SU-DHL-6 (cell line): ENCODE data around the gene NAT14.

Source experiments
- H2AFZ ChIP-seq: fragments of 200-600 bp; sonication (generic); 2 replicates; pipeline ENCODE4 v1.6.1; 2014; ENCODE audit warnings: low read depth, mild to moderate bottlenecking, moderate library complexity, mixed read lengths, antibody characterized with exemption, low read length; ENCODE audit not compliant: severe bottlenecking
- H3F3A ChIP-seq: fragments of 200-600 bp; shearing (Covaris generic); 2 replicates; pipeline ENCODE4 v1.6.0; 2016; ENCODE audit warnings: antibody characterized with exemption, mild to moderate bottlenecking; ENCODE audit not compliant: insufficient read depth
- H3K27ac ChIP-seq: fragments of 200-600 bp; sonication (generic); 2 replicates; pipeline ENCODE4 v1.5.1; 2016; ENCODE audit warnings: low read depth, mild to moderate bottlenecking, low read length, moderate library complexity, mixed read lengths
- H3K27me3 ChIP-seq: fragments of 200-600 bp; sonication (generic), shearing (Covaris generic); 2 replicates; pipeline ENCODE4 v1.6.0; 2014; ENCODE audit warnings: mild to moderate bottlenecking, low read length
- H3K36me3 ChIP-seq: fragments of 200-600 bp; sonication (generic); 2 replicates; pipeline ENCODE4 v1.6.1; 2014; ENCODE audit warnings: mild to moderate bottlenecking, low read length, mixed read lengths
- H3K4me2 ChIP-seq: fragments of 300-600, 200-600 bp; shearing (Covaris generic), sonication (generic); 2 replicates; pipeline ENCODE4 v1.6.0; 2014; ENCODE audit warnings: low read length, low read depth, mild to moderate bottlenecking; ENCODE audit not compliant: poor library complexity, severe bottlenecking
- H3K4me3 ChIP-seq: fragments of 200-600 bp; sonication (generic); 2 replicates; pipeline ENCODE4 v1.5.1; 2014; ENCODE audit warnings: antibody characterized with exemption, low read length, mild to moderate bottlenecking, mixed read lengths; ENCODE audit not compliant: insufficient read depth, poor library complexity, severe bottlenecking
- H3K79me2 ChIP-seq: fragments of 200-600 bp; sonication (generic); 2 replicates; pipeline ENCODE4 v1.6.1; 2014; ENCODE audit warnings: mild to moderate bottlenecking, low read length, moderate library complexity; ENCODE audit not compliant: insufficient read depth
- H3K9ac ChIP-seq: fragments of 200-600 bp; sonication (generic); 2 replicates; pipeline ENCODE4 v1.7.0; 2014; ENCODE audit warnings: mild to moderate bottlenecking, low read length
- H3K9me2 ChIP-seq: fragments of 200-600 bp; sonication (generic); replicated peaks from 2 replicates; pipeline ENCODE4 v1.6.1; 2014; ENCODE audit warnings: low read length; ENCODE audit not compliant: insufficient read depth
- H3K9me3 ChIP-seq: fragments of 200-600 bp; sonication (generic); 2 replicates; pipeline ENCODE4 v1.6.1; 2014; ENCODE audit warnings: low read length, mixed read lengths; ENCODE audit not compliant: insufficient read depth
- H4K20me1 ChIP-seq: fragments of 200-600 bp; sonication (generic); 2 replicates; pipeline ENCODE4 v1.6.1; 2014; ENCODE audit warnings: low read depth, mild to moderate bottlenecking, antibody characterized with exemption, low read length, moderate library complexity, mixed read lengths
- EZH2phosphoT487 ChIP-seq: fragments of 200-600 bp; sonication (generic), shearing (Covaris generic); conservative IDR thresholded peaks from 2 replicates; pipeline ENCODE4 v1.6.1; 2018; ENCODE audit warnings: mild to moderate bottlenecking, antibody characterized with exemption, low read length, moderate library complexity, mixed read lengths
- TF ChIP-seq, protein P1 (sequence below): fragments of 200-600 bp; sonication (generic); IDR thresholded peaks from one replicate; pipeline ENCODE4 v1.5.1; 2017; ENCODE audit warnings: antibody characterized with exemption, mild to moderate bottlenecking, low read length, moderate library complexity; ENCODE audit not compliant: insufficient read depth, poor library complexity, severe bottlenecking

Gene NAT14

DNA sequence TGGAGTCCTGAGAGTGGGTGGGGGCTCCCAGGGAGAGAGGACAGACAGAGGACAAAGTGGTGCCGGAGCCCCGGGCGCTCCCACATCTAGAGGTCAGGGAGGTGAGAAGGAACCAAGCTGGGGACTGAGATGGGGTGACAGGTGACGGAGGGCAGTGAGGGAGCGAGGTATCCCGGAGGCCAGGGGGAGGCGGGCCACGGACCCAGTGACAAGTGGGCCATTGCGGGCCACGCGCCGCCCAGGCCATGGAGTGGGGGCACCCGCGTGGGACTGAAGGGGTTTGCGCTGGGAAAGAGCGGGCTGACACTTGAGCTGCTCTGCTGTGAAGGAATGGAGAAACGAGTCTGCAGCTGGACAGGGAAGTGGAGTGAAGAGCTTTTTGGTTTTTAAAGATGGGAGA lies 5.9 kb upstream of the NAT14 start:
- H3K27me3 ChIP-seq: no peaks in the 10 kb centered on the region
- TF ChIP-seq, protein P1, sequence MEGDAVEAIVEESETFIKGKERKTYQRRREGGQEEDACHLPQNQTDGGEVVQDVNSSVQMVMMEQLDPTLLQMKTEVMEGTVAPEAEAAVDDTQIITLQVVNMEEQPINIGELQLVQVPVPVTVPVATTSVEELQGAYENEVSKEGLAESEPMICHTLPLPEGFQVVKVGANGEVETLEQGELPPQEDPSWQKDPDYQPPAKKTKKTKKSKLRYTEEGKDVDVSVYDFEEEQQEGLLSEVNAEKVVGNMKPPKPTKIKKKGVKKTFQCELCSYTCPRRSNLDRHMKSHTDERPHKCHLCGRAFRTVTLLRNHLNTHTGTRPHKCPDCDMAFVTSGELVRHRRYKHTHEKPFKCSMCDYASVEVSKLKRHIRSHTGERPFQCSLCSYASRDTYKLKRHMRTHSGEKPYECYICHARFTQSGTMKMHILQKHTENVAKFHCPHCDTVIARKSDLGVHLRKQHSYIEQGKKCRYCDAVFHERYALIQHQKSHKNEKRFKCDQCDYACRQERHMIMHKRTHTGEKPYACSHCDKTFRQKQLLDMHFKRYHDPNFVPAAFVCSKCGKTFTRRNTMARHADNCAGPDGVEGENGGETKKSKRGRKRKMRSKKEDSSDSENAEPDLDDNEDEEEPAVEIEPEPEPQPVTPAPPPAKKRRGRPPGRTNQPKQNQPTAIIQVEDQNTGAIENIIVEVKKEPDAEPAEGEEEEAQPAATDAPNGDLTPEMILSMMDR: no peak
- TF ChIP-seq EZH2phosphoT487: no peak

DNA sequence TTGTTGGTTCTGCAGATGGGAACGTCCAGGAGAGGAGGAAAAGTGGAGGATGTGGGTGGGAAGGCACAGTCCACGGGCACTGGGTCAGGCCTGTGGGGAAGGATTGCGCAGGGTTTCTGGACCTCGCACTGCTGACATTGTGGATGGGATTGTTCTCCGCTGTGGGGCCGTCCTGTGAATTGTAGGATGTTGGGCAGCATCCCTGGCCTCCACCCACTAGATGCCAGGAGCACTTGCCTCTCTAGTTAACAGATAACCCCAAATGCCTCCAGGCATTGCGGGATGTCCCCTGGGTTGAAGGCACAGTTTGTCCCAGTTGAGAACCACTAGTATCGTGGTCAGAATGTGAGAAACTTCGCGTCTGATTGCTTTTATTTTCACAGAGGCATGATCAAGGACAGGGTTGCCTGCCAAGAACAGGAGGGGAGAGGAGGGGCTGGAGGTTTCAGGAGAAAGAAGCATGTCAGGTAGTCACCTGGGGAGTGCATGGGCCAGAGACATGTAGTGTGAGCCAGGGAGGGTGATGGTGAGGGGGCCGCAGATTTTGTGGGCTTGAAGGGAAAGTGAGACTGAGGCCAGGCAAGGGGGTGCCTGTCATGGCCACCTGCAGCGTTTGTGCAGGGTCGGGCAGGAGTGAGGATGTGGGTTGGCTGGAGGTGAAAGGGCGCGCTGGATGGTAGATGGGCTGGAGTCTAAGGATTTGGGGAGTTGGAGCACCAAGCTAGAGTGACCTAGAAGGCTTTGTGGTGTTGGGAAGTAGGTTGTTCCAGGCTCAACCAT lies 5.3 kb upstream of the NAT14 start:
- Histone ChIP-seq H3K4me2 (no peak overlapping the region), H3K4me3 (no peak overlapping the region), H3K79me2 (peaks cover 14% of the 10 kb centered on the region; the same call in 1 of the 2 replicates), H3F3A (no peaks in the 10 kb centered on the region), H3K27ac (no peak overlapping the region), H3K36me3 (no peaks in the 10 kb centered on the region), H2AFZ (no peak overlapping the region), H4K20me1 (no peaks in the 10 kb centered on the region), H3K9ac (no peak overlapping the region), H3K9me3 (no peaks in the 10 kb centered on the region), H3K9me2 (no peaks in the 10 kb centered on the region), H3K27me3 (no peaks in the 10 kb centered on the region)
- TF ChIP-seq EZH2phosphoT487: no peak
- TF ChIP-seq, protein P1: no peak

More for the DNA sequence above, 5.9 kb upstream of the NAT14 start:
- no peaks in the 10 kb centered on the region for H3K9me3 ChIP-seq
- H3K79me2 ChIP-seq: peaks cover 14% of the 10 kb centered on the region; the same call in 1 of the 2 replicates
- no peak overlapping the region for H3K9ac ChIP-seq
- H4K20me1 ChIP-seq: no peaks in the 10 kb centered on the region
- no peaks in the 10 kb centered on the region for H3K9me2 ChIP-seq
- H3K4me2 ChIP-seq: no peak overlapping the region
- H3F3A ChIP-seq: no peaks in the 10 kb centered on the region
- H3K4me3 ChIP-seq: no peak overlapping the region
- H3K36me3 ChIP-seq: no peaks in the 10 kb centered on the region
- no peak overlapping the region for H3K27ac ChIP-seq
- H2AFZ ChIP-seq: no peak overlapping the region

DNA sequence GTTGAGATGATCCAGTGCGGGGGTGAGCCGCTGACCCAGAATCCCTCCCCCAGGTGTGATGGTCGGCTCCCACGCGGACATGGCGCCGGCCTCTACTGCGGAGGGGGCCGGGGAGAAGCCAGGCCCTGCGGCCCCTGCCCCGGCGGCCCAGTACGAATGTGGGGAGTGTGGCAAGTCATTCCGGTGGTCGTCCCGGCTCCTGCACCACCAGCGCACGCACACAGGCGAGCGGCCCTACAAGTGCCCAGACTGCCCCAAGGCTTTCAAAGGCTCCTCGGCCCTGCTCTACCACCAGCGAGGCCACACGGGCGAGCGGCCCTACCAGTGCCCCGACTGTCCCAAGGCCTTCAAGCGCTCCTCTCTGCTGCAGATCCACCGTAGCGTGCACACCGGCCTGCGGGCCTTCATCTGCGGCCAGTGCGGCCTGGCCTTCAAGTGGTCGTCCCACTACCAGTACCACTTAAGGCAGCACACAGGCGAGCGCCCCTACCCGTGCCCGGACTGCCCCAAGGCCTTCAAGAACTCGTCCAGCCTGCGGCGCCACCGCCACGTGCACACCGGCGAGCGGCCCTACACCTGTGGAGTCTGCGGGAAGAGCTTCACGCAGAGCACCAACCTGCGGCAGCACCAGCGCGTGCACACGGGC lies 3.7 kb upstream of the NAT14 start:
- H3K4me3 ChIP-seq: no peak overlapping the region
- TF ChIP-seq, protein P1: no peak
- no peak for TF ChIP-seq EZH2phosphoT487
- H3K36me3 ChIP-seq: no peaks in the 10 kb centered on the region
- no peak overlapping the region for H3K9ac ChIP-seq
- no peak overlapping the region for H3K4me2 ChIP-seq
- H2AFZ ChIP-seq: no peak overlapping the region
- no peaks in the 10 kb centered on the region for H4K20me1 ChIP-seq
- H3F3A ChIP-seq: no peaks in the 10 kb centered on the region
- H3K9me3 ChIP-seq: no peaks in the 10 kb centered on the region
- H3K27ac ChIP-seq: no peak overlapping the region
- no peaks in the 10 kb centered on the region for H3K27me3 ChIP-seq
- peaks cover 14% of the 10 kb centered on the region; the same call in 1 of the 2 replicates for H3K79me2 ChIP-seq
- no peaks in the 10 kb centered on the region for H3K9me2 ChIP-seq
